Body of pancreas (tissue), 4 donors: ENCODE results near the gene RNF14.

ENCODE experiments used
- POLR2A ChIP-seq, 3 donors: fragments of 450-650 bp; IDR thresholded peaks; one replicate each; pipeline ENCODE4 v1.6.1; 2016; ENCODE audit warnings: antibody characterized with exemption in 3 of 3, mild to moderate bottlenecking in 2 of 3
- TF ChIP-seq, protein P1 (sequence below), 7 experiments: fragments of 450-650 bp in 4 of 7; fragments of 200-600 bp in 3 of 7; sonication (generic) in 3 of 7; IDR thresholded peaks; one replicate each; pipeline ENCODE4 v1.5.1; 2016 to 2019; ENCODE audit warnings: antibody characterized with exemption in 7 of 7

DNA sequence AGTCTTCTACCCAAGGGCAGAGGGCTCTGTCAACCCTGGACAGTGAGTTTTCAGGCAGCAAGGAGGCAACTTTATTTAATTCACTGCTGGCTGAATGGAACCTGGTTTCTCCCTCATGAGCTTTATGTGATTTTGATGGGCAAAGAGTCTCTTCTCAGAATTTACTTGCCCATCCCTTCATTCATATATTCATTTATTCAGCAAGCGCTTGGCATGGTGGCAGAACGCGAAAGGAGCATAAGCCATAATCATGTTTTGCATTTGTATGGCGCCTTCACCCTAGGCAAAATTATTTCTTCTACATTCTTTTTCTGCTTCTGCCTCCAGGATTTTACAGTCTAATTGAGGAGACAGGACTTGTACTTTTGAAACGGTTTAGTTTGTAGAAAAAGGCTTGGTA lies 37.2 kb upstream of the RNF14 start:
- TF ChIP-seq POLR2A (IDR thresholded peaks at IDR 0.05), result no peak
- TF ChIP-seq, protein P1, sequence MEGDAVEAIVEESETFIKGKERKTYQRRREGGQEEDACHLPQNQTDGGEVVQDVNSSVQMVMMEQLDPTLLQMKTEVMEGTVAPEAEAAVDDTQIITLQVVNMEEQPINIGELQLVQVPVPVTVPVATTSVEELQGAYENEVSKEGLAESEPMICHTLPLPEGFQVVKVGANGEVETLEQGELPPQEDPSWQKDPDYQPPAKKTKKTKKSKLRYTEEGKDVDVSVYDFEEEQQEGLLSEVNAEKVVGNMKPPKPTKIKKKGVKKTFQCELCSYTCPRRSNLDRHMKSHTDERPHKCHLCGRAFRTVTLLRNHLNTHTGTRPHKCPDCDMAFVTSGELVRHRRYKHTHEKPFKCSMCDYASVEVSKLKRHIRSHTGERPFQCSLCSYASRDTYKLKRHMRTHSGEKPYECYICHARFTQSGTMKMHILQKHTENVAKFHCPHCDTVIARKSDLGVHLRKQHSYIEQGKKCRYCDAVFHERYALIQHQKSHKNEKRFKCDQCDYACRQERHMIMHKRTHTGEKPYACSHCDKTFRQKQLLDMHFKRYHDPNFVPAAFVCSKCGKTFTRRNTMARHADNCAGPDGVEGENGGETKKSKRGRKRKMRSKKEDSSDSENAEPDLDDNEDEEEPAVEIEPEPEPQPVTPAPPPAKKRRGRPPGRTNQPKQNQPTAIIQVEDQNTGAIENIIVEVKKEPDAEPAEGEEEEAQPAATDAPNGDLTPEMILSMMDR (IDR thresholded peaks at IDR 0.05), result no peak
